ENCODE data around the gene PTPRG.

Gene PTPRG

DNA sequence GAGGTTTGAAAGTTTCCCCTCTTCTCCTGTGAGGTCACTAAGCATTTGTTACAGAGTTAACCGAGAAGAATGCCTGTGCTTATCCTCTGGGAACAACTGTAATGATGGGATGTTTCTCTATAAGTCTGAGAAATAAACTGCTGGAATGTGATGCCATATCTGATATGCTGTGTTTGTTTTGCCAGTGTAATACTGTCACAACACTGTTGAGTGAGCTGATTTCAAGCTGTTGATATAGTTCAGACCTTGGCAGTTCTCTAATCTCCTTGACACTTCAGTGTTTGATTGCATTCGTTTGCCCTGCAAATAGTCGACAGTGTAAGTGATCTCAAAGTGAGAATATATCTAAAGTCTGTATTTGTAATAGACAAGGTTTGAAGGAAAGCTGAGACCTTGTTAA, 73.3 kb downstream of the PTPRG start:
- no peaks in the 10 kb centered on the region for H3K27me3 Mint-ChIP-seq
- peaks cover 15% of the 10 kb centered on the region for H3K4me1 Mint-ChIP-seq
- no peak for ATAC-seq
- H3K9me3 Mint-ChIP-seq: no peaks in the 10 kb centered on the region
- H3K4me3 Mint-ChIP-seq: no peak overlapping the region
- no peaks in the 10 kb centered on the region for H3K36me3 Mint-ChIP-seq
- no peak overlapping the region for H3K27ac Mint-ChIP-seq

DNA sequence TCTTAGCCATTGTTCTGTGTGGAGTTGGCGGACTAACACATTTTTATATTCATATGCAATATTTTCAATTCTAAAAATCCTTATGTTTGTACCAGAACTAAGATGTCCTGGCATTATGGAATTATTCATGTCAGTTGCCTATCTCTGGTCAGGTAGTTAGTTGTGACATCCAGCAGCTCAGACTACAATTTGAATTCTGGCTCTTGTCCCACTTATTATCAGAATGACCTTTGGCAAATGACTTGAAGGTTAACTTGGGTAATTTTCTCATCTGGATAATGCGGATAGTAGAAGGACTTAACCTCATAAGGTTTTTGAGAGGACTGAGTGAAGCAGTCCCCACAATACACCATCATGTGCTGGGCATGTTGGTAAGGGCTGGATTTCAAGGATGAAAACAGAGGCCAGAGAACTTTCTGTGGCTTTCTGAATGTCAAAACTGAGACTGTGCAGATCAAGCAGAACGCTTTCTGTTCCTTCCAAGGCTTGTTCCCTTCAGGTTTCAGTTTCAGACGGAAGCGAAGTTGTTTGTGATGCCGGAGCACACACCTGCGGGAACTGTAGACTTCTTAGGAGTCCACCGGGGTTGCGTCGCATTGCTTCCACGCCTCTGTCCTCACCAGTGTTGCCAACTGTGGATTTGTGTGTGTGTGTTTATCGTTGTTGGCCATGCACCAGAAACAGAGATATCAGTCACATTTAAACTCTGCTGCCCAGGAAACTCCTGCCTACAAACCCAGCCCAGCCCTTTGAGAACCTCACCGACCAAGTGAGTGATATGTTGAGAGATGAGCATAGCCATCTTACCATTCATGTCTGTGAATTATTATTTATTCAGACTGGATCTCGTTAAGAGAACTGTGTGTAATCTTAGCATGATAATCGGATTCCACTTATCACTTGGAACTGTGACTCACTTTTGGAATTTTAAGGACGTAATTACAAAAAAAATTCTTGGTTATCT, 76.0 kb downstream of the PTPRG start:
- Mint-ChIP-seq H3K9me3 (no peaks in the 10 kb centered on the region), H3K4me1 (peaks cover 15% of the 10 kb centered on the region), H3K36me3 (no peaks in the 10 kb centered on the region), H3K4me3 (peak overlapping the region; percentile 67), H3K27me3 (no peaks in the 10 kb centered on the region), H3K27ac (peak overlapping the region; percentile 58)
- ATAC-seq: peak; percentile 92

DNA sequence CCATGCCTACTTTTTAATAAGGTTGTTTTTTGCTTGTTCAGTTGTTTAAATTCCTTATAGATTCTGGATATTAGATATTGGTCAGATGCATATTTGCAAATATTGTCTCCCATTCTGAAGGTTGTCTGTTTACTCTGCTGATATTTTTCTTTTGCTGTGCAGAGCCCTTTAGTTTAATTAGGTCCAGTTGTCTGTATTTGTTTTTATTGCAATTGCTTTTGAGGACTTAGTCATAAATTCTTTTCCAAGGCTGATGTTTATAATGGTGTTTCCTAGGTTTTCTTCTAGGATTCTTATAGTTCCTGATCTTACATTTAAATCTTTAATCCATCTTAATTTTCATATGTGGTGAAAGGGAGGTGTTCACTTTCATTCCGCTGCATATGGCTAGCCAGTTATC, 77.4 kb downstream of the PTPRG start:
- no peaks in the 10 kb centered on the region for H3K27me3 Mint-ChIP-seq
- no peak overlapping the region for H3K27ac Mint-ChIP-seq
- H3K4me1 Mint-ChIP-seq: peaks cover 15% of the 10 kb centered on the region
- ATAC-seq: no peak
- H3K9me3 Mint-ChIP-seq: no peaks in the 10 kb centered on the region
- H3K36me3 Mint-ChIP-seq: no peaks in the 10 kb centered on the region
- H3K4me3 Mint-ChIP-seq: no peak overlapping the region

DNA sequence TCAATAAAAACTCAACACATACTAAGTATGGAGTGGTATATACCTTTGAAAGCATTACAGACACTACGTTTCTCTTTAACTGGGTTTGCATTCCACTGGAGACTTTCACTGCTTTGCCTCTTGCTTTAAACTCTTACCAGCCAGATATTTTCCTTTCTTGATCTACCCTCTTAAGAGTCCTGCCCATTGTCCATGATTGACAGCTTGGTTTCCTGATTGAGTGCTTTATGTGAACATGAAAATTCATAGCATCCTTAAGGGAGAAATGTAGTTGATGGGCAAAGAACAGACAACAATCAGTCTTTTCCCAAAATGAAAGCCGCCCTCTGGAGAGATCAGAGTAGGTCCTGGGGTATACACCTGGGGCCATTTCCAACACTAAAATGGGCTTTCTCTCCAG, 78.6 kb downstream of the PTPRG start:
- Mint-ChIP-seq H3K4me3 (no peak overlapping the region), H3K27me3 (no peaks in the 10 kb centered on the region), H3K27ac (no peak overlapping the region), H3K4me1 (peaks cover 15% of the 10 kb centered on the region), H3K36me3 (no peaks in the 10 kb centered on the region), H3K9me3 (no peaks in the 10 kb centered on the region)
- no peak for ATAC-seq

DNA sequence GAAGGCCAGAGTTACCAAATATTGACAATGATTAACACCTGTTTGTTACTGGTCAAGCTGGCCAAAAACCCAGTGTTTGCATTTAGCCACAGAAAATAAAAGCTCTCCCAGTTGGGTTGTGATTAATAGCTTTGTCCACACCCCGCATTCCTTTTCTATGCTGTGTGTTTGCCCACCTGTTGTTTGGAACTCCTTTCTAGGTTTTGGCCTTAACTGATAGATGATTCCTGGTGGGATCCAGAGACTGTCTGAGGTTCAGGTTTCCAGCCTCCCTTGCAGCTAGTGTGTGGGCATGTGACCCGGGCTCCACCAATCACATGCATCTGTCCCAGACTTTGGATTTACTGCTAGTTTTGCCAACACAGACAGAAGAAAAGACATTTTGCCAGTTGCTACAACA, 83.8 kb downstream of the PTPRG start:
- Mint-ChIP-seq H3K9me3 (no peaks in the 10 kb centered on the region), H3K4me1 (no peaks in the 10 kb centered on the region), H3K4me3 (no peak overlapping the region), H3K27ac (no peak overlapping the region), H3K36me3 (no peaks in the 10 kb centered on the region), H3K27me3 (no peaks in the 10 kb centered on the region)
- no peak for ATAC-seq

DNA sequence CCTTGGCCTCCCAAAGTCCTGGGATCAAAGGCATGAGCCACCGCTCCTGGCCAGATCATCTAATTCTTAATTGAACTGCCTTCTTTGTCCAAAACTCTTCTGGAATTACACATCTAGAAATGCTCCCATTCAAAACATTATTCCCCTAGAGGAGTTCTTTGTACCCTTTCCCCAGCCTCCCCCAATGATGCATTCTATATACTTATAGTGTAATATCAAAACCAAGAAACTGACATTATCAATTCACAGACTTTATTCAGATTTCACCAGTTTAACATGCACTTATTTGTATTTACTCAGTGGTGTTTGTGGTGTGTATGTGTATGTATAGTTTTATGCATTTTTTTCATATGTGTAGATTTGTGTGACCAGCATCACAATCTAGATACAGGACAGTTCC, 85.0 kb downstream of the PTPRG start:
- Mint-ChIP-seq H3K9me3 (no peaks in the 10 kb centered on the region), H3K4me1 (no peaks in the 10 kb centered on the region), H3K4me3 (no peak overlapping the region), H3K27me3 (no peaks in the 10 kb centered on the region), H3K27ac (no peak overlapping the region), H3K36me3 (no peaks in the 10 kb centered on the region)
- no peak for ATAC-seq

DNA sequence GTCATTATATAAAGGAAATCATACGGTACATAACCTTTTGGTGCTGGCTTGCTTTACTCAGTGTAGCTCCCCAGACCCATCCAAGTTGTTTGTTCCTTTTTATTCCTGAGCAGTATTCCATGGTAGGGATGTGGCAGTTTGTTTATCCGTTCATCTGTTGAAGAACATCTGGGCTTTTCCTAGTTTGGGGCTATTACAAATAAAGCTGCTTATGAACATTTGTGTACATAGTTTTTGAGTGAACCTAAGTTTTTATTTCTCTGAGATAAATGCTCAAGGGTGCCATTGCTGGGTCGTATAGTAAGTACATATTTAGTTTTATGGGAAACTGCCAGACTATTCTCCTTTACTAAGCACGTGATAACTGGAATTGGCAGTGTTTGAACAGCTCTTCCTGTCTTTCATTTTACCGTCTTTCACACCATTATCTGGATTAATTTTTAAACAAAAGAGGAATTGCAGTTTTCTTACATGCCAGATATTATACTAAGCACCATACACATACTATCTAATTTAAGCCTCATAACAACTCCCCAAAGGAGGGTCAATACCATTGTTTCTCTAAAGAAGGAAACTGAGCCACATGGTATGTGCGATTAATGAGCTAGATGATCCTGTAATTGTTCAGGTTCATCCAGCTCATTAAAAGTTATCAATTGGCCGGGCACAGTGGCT, 85.6 kb downstream of the PTPRG start:
- H3K27me3 Mint-ChIP-seq: no peaks in the 10 kb centered on the region
- H3K9me3 Mint-ChIP-seq: no peaks in the 10 kb centered on the region
- H3K27ac Mint-ChIP-seq: no peak overlapping the region
- H3K36me3 Mint-ChIP-seq: no peaks in the 10 kb centered on the region
- no peaks in the 10 kb centered on the region for H3K4me1 Mint-ChIP-seq
- H3K4me3 Mint-ChIP-seq: no peak overlapping the region
- ATAC-seq: no peak

DNA sequence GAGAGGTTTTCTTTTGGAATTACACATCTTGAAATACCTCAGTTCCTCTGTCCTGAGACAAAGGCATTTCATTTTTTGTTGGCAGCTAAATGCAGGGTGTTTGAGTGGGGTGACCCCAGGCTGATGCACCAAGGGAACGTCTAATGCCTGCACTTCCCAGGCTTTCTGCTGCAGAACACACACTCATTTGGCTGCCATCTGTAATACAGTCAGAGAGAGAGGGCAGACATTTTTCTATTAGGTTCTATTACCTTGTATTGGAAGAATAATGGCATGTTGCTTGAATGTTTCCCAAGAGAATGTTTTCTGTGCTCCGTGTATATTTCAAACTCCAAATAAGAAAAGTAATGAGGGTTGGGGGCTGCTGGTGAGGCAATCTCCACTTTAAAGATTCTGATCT, 87.1 kb downstream of the PTPRG start:
- Mint-ChIP-seq H3K27me3 (no peaks in the 10 kb centered on the region), H3K27ac (no peak overlapping the region), H3K4me1 (no peaks in the 10 kb centered on the region), H3K9me3 (no peaks in the 10 kb centered on the region), H3K36me3 (no peaks in the 10 kb centered on the region), H3K4me3 (no peak overlapping the region)
- ATAC-seq: no peak

DNA sequence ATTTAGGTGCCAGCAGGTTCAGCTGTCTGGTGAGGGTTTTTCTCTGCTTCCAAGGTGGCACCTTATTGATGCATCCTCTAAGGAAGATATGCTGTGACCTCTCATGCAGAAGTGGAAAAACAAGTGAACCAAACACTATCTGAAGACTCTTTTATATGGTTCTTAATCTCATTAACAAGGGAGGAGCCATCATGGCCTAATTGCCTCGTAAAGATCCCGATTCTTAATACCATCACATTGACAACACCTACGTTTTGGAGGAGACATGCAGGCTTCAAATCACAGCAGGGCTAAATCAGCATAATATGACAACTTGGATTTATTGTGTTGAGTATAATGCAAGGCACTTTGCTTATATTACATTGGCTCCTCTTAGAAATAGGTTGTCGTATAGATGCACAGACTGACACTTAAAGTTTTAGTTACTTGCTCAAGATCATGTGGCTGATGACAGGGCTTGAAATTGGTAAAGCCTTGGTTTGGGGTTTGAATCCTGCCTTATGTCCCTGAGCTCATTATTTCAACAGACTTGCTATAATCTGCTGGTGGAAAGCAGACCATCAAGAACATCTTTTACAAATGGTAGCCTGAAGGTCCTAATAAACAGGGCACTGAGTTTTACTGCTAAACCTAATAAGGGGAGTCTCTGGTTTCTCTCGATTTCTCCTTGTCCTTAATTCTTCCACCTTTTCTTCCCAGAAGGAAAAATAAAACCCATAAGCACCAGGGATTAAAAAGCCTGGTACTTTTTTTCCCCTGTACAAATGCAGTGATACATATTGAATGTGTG, 88.2 kb downstream of the PTPRG start:
- no peak for ATAC-seq
- Mint-ChIP-seq H3K27me3 (no peaks in the 10 kb centered on the region), H3K4me3 (no peak overlapping the region), H3K27ac (no peak overlapping the region), H3K4me1 (no peaks in the 10 kb centered on the region), H3K9me3 (no peaks in the 10 kb centered on the region), H3K36me3 (no peaks in the 10 kb centered on the region)

DNA sequence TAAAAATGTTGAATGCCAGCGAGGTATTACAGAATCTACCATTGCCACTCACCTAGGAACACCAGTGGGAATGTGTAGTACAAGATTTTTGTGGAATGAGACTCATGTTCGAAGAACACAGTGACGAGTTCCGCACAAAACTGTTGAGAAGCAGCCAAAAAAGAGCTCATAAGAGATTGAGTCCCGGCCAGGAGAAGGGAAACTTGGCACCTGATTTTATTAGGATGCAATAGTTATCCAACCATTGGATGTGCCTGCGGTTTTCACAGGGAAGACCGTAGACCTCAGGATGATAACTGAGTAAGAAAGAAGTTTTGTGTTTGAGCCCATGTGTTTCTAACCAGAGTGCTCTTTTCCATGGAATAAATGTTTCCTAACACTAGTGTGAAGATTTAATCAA, 88.9 kb downstream of the PTPRG start:
- Mint-ChIP-seq H3K36me3 (no peaks in the 10 kb centered on the region), H3K9me3 (no peaks in the 10 kb centered on the region), H3K4me1 (no peaks in the 10 kb centered on the region), H3K27ac (no peak overlapping the region), H3K27me3 (no peaks in the 10 kb centered on the region), H3K4me3 (no peak overlapping the region)
- ATAC-seq: no peak

DNA sequence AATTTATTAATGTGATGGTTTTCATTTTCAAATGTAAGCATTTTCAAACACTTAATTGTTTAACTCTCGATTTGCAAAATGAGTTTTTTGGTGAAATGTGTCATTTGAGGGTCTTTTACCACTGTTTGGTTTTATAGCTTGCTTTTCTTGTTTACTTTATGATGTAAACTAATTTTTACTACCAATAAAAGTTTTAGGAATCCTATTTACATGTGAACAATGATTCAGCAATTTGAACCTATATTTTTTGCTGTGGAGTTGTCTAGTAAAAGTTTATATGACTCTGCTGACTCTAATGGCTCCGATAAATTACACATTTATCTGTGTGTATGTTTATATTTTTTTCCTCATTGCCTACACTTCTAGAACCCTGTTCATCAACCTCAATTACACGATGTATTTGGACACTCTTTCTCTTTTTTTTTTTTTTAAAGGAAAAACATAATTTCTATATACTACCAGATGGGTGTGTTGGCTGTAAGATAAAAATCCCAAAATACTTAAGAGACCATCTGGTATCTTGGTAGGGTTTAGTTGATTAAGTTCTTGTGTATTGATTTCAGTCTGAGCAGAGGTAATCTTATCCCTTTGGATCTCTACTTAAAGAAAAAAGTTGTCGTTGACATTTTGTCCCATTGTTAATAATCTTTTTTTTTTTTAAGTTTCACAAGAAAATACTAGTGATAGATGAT, 89.5 kb downstream of the PTPRG start:
- Mint-ChIP-seq H3K4me1 (no peaks in the 10 kb centered on the region), H3K27ac (no peak overlapping the region), H3K27me3 (no peaks in the 10 kb centered on the region), H3K36me3 (no peaks in the 10 kb centered on the region), H3K9me3 (no peaks in the 10 kb centered on the region), H3K4me3 (no peak overlapping the region)
- no peak for ATAC-seq

DNA sequence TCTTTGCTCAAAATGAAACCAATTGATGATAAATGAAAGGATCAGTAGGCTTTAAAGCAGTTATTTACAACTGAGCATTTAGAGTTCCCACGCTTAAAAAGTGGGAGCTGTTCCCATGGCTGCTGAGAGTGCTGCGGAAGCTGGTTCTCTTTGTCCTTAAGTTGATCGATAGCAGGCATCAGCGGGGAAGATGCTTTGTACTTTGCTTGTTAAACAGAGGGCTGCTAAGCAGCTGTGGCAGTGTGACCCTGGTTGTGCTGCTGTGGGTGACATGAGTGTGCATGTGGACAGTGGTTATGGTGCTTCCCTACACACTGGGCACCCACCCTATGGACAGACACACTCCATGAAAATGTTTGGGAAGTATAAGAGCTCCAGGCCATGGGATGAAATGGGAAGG, 96.3 kb downstream of the PTPRG start:
- no peak overlapping the region for H3K27ac Mint-ChIP-seq
- no peak overlapping the region for H3K4me3 Mint-ChIP-seq
- H3K9me3 Mint-ChIP-seq: no peaks in the 10 kb centered on the region
- H3K36me3 Mint-ChIP-seq: no peaks in the 10 kb centered on the region
- H3K27me3 Mint-ChIP-seq: no peaks in the 10 kb centered on the region
- no peak for ATAC-seq
- no peaks in the 10 kb centered on the region for H3K4me1 Mint-ChIP-seq

DNA sequence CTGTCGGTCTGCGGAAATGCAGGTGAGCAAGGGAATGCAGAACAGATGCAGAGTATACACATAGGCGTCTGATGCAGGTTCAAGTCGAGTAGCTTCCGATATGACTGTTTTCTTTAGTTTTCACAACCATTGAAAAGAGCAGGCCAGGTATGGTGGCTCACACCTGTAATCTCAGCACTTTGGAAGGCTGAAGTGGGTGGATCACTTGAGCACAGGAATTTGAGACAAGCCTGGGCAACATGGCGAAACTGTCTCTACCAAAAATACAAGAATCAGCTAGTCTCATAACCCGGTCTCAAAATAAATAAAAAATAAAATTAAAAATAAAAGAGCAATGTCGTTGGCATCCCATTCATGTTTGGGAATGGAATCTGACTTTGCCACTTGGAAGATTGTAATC, 101.5 kb downstream of the PTPRG start:
- Mint-ChIP-seq H3K9me3 (no peaks in the 10 kb centered on the region), H3K27me3 (no peaks in the 10 kb centered on the region), H3K4me3 (no peak overlapping the region), H3K36me3 (no peaks in the 10 kb centered on the region), H3K4me1 (no peaks in the 10 kb centered on the region), H3K27ac (no peak overlapping the region)
- no peak for ATAC-seq

DNA sequence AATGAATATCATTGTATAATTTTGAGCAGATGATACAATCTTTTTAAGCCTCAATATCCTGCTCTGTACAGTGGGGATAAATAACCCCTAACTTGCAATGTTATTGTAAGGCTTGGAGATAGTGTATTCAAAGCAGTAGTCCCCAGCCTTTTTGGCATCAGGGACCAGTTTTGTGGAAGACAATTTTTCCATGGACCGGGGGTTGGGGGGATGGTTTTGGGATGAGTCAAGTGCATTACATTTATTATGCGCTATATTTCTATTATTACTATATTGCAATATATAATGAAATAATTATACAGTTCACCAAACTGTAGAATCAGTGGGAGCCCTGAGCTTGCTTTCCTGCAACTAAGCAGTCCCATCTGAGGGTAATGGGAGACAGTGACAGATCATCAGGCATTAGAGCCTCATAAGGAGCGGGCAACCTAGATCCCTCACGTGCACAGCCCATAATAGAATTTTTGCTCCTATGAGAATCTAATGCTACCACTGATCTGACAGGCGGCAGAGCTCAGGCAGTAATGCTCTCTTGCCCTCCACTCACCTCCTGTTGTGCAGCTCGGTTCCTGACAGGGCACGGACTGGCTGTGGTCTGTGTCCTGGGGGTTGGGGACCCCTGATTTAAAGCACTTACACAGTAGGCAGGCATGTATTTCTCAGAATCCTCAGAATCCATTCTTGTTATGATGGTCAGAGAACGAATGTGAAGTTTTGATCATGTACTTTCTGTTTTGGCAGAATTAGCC, 102.2 kb downstream of the PTPRG start:
- Mint-ChIP-seq H3K27ac (no peak overlapping the region), H3K9me3 (no peaks in the 10 kb centered on the region), H3K4me3 (no peak overlapping the region), H3K36me3 (no peaks in the 10 kb centered on the region), H3K4me1 (no peaks in the 10 kb centered on the region), H3K27me3 (no peaks in the 10 kb centered on the region)
- no peak for ATAC-seq
